Neural cell (in vitro differentiated cells): ENCODE data around the gene ABHD11. TPM values are rescaled to one million over a fixed set of nuclear protein-coding genes. Genes with fewer than 3 reads are reported as not detected.

Source experiments
- H2AFZ ChIP-seq: fragments of 200-600, 300-800 bp; sonication (generic), shearing (Covaris generic); 2 replicates; pipeline ENCODE4 v1.6.0; 2014; ENCODE audit warnings: low read depth, mild to moderate bottlenecking, antibody characterized with exemption, low read length, moderate library complexity
- H3F3A ChIP-seq: fragments of 200-600 bp; shearing (Covaris generic); 2 replicates; pipeline ENCODE4 v1.6.1; 2016; ENCODE audit warnings: mild to moderate bottlenecking, moderate library complexity, mixed read lengths, antibody characterized with exemption, low read length; ENCODE audit not compliant: insufficient read depth, poor library complexity, severe bottlenecking
- H3K27ac ChIP-seq: fragments of 200-600, 300-800 bp; sonication (generic), shearing (Covaris generic); 2 replicates; pipeline ENCODE4 v1.5.1; 2014; ENCODE audit warnings: mild to moderate bottlenecking, low read length, moderate library complexity
- H3K27me3 ChIP-seq: fragments of 300-800, 200-600 bp; sonication (generic), shearing (Covaris generic); 2 replicates; pipeline ENCODE4 v1.6.0; 2014; ENCODE audit warnings: mild to moderate bottlenecking, low read depth, low read length, moderate library complexity; ENCODE audit not compliant: insufficient read depth
- H3K36me3 ChIP-seq: fragments of 300-800, 200-600 bp; sonication (generic), shearing (Covaris generic); 2 replicates; pipeline ENCODE4 v1.5.1; 2014; ENCODE audit warnings: mild to moderate bottlenecking, antibody characterized with exemption, low read length, moderate library complexity; ENCODE audit not compliant: insufficient read depth
- H3K4me2 ChIP-seq: fragments of 300-800, 200-600 bp; sonication (generic), shearing (Covaris generic); 2 replicates; pipeline ENCODE4 v1.6.0; 2014; ENCODE audit warnings: mild to moderate bottlenecking, low read length
- H3K4me3 ChIP-seq: fragments of 300-800, 200-600 bp; sonication (generic), shearing (Covaris generic); 2 replicates; pipeline ENCODE4 v1.5.1; 2014; ENCODE audit warnings: mild to moderate bottlenecking, low read length, moderate library complexity
- H3K79me2 ChIP-seq: fragments of 200-600 bp; shearing (Covaris generic); replicated peaks from 2 replicates; pipeline ENCODE4 v1.6.0; 2014; ENCODE audit warnings: mild to moderate bottlenecking, low read length, moderate library complexity; ENCODE audit not compliant: insufficient read depth
- H3K9ac ChIP-seq: fragments of 300-800, 200-600 bp; sonication (generic), shearing (Covaris generic); 2 replicates; pipeline ENCODE4 v1.6.1; 2016; ENCODE audit warnings: mild to moderate bottlenecking, low read length, mixed read lengths
- H3K9me2 ChIP-seq: fragments of 200-600 bp; shearing (Covaris generic); 2 replicates; pipeline ENCODE4 v1.6.1; 2016; ENCODE audit warnings: mild to moderate bottlenecking, low read length, mixed read lengths; ENCODE audit not compliant: insufficient read depth
- H3K9me3 ChIP-seq: fragments of 200-600, 300-800 bp; sonication (generic), shearing (Covaris generic); 2 replicates; pipeline ENCODE4 v1.6.1; 2016; ENCODE audit warnings: mild to moderate bottlenecking, mixed run types, low read length, moderate library complexity, mixed read lengths
- H4K20me1 ChIP-seq: fragments of 200-600 bp; shearing (Covaris generic); 2 replicates; pipeline ENCODE4 v1.6.1; 2016; ENCODE audit warnings: mild to moderate bottlenecking, mixed run types; ENCODE audit not compliant: insufficient read depth
- EP300 ChIP-seq: fragments of 450-650 bp; conservative IDR thresholded peaks from 2 replicates; pipeline ENCODE4 v1.6.1; 2014; ENCODE audit warnings: antibody characterized with exemption, mild to moderate bottlenecking, moderate library complexity; ENCODE audit not compliant: poor library complexity, severe bottlenecking
- EZH2 ChIP-seq: fragments of 200-600, 300-800 bp; shearing (Covaris generic), sonication (generic); IDR thresholded peaks from 2 replicates; pipeline ENCODE4 v1.6.1; 2014; ENCODE audit warnings: antibody characterized with exemption, low read length, borderline replicate concordance, mild to moderate bottlenecking; ENCODE audit not compliant: insufficient read depth, poor library complexity, severe bottlenecking
- MXI1 ChIP-seq: fragments of 450-650 bp; conservative IDR thresholded peaks from 2 replicates; pipeline ENCODE4 v1.6.1; 2014; ENCODE audit warnings: antibody characterized with exemption, mild to moderate bottlenecking; ENCODE audit not compliant: poor library complexity, severe bottlenecking
- POLR2AphosphoS5 ChIP-seq: IDR thresholded peaks from 2 replicates; pipeline ENCODE4 v1.6.1; 2012
- RAD21 ChIP-seq: fragments of 450-650 bp; conservative IDR thresholded peaks from 2 replicates; pipeline ENCODE4 v1.6.1; 2014; ENCODE audit warnings: antibody characterized with exemption, mild to moderate bottlenecking, moderate library complexity
- SMC3 ChIP-seq: fragments of 450-650 bp; conservative IDR thresholded peaks from 2 replicates; pipeline ENCODE4 v1.6.1; 2014; ENCODE audit warnings: antibody characterized with exemption, mild to moderate bottlenecking, moderate library complexity; ENCODE audit not compliant: poor library complexity
- TAF1 ChIP-seq: IDR thresholded peaks from 2 replicates; pipeline ENCODE4 v1.6.1; 2012; ENCODE audit warnings: low read depth
- polyA plus RNA-seq: library from polyadenylated mRNA; depleted of rRNA; stranded (reverse); fragments of >200 nt; gene quantifications from 2 replicates; pipeline ENCODE4 v1.2.3, GENCODE V29; 2014
- TF ChIP-seq, protein P1 (sequence below): IDR thresholded peaks from 2 replicates; pipeline ENCODE4 v1.6.1; 2012; ENCODE audit warnings: borderline replicate concordance
- TF ChIP-seq, protein P2 (sequence below): fragments of 450-650 bp; IDR thresholded peaks from 2 replicates; pipeline ENCODE4 v1.5.1; 2014; ENCODE audit warnings: antibody characterized with exemption, mild to moderate bottlenecking, moderate library complexity; ENCODE audit not compliant: poor library complexity, severe bottlenecking

Gene ABHD11
- polyA plus RNA-seq, 1 donor from 2014 or later: 26.0 TPM

DNA sequence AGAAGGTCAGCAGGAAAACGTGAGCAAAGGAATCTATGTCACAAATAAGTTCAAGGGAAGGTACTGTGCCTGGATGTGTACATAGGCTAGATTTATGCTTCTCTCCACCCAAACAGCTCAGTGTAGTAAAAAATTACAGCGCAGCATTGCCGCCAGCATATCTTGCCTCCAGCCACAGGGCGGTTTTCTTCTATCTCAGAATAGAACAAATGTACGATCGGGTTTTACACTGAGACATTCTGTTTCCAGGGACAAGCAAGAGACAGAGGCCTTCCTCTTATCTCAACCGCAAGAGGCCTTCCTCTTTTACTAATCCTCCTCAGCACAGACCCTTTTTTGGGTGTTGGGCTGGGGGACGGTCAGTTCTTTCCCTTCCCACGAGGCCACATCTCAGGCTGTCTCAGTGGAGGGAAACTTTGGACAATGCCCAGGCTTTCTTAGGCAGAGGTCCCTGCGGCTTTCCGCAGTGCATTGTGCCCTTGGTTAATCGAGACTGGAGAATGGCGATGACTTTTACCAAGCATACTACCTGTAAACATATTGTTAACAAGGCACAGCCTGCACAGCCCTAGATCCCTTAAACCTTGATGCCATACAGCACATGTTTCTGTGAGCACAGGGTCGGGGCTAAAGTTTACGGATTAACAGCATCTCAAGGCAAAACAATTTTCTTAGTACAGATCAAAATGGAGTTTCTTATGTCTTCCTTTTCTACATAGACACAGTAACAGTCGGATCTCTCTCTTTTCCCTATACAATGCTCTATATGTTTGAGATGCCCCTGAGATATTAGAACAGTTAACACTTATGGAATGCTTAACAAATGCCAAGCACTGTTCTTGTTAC, 11.6 kb upstream of the ABHD11 start:
- TF ChIP-seq, protein P1, sequence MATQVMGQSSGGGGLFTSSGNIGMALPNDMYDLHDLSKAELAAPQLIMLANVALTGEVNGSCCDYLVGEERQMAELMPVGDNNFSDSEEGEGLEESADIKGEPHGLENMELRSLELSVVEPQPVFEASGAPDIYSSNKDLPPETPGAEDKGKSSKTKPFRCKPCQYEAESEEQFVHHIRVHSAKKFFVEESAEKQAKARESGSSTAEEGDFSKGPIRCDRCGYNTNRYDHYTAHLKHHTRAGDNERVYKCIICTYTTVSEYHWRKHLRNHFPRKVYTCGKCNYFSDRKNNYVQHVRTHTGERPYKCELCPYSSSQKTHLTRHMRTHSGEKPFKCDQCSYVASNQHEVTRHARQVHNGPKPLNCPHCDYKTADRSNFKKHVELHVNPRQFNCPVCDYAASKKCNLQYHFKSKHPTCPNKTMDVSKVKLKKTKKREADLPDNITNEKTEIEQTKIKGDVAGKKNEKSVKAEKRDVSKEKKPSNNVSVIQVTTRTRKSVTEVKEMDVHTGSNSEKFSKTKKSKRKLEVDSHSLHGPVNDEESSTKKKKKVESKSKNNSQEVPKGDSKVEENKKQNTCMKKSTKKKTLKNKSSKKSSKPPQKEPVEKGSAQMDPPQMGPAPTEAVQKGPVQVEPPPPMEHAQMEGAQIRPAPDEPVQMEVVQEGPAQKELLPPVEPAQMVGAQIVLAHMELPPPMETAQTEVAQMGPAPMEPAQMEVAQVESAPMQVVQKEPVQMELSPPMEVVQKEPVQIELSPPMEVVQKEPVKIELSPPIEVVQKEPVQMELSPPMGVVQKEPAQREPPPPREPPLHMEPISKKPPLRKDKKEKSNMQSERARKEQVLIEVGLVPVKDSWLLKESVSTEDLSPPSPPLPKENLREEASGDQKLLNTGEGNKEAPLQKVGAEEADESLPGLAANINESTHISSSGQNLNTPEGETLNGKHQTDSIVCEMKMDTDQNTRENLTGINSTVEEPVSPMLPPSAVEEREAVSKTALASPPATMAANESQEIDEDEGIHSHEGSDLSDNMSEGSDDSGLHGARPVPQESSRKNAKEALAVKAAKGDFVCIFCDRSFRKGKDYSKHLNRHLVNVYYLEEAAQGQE: no peak
- no peak for TF ChIP-seq MXI1
- TF ChIP-seq POLR2AphosphoS5: no peak
- TF ChIP-seq EP300: no peak
- TF ChIP-seq SMC3: no peak
- no peak for TF ChIP-seq RAD21
- TF ChIP-seq, protein P2, sequence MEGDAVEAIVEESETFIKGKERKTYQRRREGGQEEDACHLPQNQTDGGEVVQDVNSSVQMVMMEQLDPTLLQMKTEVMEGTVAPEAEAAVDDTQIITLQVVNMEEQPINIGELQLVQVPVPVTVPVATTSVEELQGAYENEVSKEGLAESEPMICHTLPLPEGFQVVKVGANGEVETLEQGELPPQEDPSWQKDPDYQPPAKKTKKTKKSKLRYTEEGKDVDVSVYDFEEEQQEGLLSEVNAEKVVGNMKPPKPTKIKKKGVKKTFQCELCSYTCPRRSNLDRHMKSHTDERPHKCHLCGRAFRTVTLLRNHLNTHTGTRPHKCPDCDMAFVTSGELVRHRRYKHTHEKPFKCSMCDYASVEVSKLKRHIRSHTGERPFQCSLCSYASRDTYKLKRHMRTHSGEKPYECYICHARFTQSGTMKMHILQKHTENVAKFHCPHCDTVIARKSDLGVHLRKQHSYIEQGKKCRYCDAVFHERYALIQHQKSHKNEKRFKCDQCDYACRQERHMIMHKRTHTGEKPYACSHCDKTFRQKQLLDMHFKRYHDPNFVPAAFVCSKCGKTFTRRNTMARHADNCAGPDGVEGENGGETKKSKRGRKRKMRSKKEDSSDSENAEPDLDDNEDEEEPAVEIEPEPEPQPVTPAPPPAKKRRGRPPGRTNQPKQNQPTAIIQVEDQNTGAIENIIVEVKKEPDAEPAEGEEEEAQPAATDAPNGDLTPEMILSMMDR: no peak
- TF ChIP-seq TAF1: no peak
- no peak for TF ChIP-seq EZH2
- Histone ChIP-seq H4K20me1 (no peaks in the 10 kb centered on the region), H3K4me2 (no peak overlapping the region), H3K4me3 (no peak overlapping the region), H3K9ac (no peak overlapping the region), H3K9me2 (no peaks in the 10 kb centered on the region), H3K27me3 (no peaks in the 10 kb centered on the region), H3K79me2 (no peaks in the 10 kb centered on the region), H3K36me3 (no peaks in the 10 kb centered on the region), H3K9me3 (no peaks in the 10 kb centered on the region), H3F3A (no peaks in the 10 kb centered on the region), H3K27ac (no peak overlapping the region), H2AFZ (no peak overlapping the region)

DNA sequence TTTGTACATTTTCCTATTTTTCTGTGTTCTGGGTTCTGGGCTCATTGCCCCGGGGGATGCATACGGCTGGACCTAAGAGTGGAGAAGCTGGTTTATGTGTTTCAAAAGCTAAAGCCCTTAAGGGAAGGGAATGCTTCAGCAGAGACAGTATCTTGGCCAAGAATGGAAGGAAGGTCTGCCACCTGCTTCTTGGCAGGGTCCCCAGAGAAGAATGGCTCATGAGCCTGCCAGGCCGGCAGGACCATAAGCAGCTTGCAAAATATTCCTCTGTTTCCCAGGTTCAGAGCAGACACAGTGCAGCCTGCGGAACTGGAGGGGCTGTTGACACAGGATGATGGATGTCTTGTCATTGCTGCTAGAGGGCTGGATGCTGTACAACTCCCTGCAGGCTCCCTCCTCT, 7.8 kb upstream of the ABHD11 start:
- TF ChIP-seq, protein P1: no peak
- TF ChIP-seq POLR2AphosphoS5 (no peak), EP300 (no peak), SMC3 (no peak), RAD21 (no peak), TAF1 (no peak), EZH2 (no peak), MXI1 (no peak)
- TF ChIP-seq, protein P2: no peak
- Histone ChIP-seq H3K4me2 (no peak overlapping the region), H4K20me1 (no peaks in the 10 kb centered on the region), H3K36me3 (no peaks in the 10 kb centered on the region), H2AFZ (no peak overlapping the region), H3K9ac (no peak overlapping the region), H3F3A (no peaks in the 10 kb centered on the region), H3K9me2 (no peaks in the 10 kb centered on the region), H3K9me3 (no peaks in the 10 kb centered on the region), H3K27me3 (no peaks in the 10 kb centered on the region), H3K79me2 (no peaks in the 10 kb centered on the region), H3K27ac (no peak overlapping the region), H3K4me3 (no peak overlapping the region)
